Stimulated activated CD4-positive, alpha-beta T cell treated with anti-CD3 and anti-CD28 coated beads, Interleukin-12 subunit alpha, Interleukin-12 subunit beta, amount 100 ng/mL, for 48 hours (primary cell): ENCODE data around the gene CFAP61.
"Not testable (repeated sequence)": the region's sequence is repeated elsewhere in the genome, so short reads cannot be mapped to it uniquely, and the experiment has no call there.

ENCODE experiments used
- DNase-seq, 3 donors: peaks; one replicate each; pipeline ENCODE4 v3.0.0-alpha.2; 2020; ENCODE audit warnings: low read depth in 2 of 3, low spot score in 1 of 3

CFAP61 gene

DNA sequence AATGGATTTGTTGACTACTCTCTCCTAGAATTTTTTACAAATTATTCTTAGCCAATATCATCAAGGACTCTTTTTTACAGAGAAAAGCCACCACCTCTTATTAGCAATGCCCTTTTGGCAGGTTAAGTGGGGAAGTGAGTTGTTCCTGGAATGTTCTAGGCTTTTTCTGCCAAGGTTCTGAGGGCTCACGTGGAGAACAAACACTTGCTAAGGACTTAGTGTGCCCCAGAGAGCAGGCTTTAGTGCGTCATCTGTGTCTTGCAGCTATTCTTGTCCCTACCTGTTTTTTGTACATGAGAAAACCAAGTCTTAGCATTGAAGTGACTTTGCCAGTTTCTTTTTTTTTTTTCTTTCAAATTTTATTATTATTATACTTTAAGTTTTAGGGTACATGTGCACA is 33.5 kb downstream of the CFAP61 start:
- DNase-seq = no peak

DNA sequence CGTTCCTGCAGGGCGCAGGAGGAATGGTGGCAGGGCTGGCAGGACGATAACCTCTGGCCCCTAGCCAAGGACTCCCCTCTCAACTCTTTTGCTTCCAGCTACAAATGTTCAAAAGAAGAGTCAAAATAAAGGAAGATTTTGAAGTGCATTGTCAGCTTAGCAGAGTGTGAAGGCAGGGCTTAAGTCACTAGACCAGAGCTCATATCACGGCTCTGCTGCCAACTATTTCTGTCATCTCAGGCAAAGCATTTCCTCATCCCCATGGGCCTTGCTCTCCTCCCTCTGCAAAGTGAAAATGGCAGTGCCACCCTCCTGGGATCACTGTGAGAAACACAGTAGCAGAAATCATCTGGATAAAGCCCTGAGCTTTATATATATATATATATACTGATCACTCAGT is 36.7 kb downstream of the CFAP61 start:
- no peak for DNase-seq

DNA sequence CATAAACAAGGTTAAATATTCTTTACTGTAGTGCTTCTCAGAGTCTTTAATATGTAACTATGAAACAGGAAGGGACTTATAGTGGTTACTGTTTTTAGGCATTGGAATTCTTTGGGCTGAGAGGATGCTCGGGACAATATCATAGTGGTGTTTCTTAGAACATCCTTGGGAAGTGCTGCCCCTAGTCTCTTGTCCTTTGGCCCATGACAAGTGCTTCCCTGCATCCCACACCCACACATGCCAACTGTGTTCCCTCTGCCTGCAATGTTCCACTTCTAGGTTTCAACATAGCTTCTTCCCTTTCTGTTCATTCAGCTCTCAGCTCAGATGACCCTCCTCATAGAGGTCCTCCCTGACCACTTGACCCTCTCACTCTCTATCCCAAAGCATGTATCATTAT is 37.6 kb downstream of the CFAP61 start:
- no peak for DNase-seq

DNA sequence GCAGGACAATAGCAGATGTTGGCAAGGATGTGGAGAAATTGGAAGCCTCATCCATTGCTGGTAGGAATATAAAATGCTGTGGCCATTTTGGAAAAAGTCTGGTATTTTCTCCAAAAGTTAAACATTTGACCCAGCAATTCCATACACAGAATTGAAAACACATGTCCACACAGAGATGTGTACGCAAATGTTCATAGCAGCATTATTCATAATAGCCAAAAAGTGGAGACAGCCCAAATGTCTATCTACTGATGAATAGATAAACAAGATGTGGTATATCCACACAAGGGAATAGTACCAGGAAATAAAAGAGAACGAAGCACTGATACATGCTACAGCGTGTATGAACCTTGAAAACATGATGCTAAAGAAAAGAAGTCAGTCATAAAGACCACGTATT is 40.5 kb downstream of the CFAP61 start:
- DNase-seq = no peak

DNA sequence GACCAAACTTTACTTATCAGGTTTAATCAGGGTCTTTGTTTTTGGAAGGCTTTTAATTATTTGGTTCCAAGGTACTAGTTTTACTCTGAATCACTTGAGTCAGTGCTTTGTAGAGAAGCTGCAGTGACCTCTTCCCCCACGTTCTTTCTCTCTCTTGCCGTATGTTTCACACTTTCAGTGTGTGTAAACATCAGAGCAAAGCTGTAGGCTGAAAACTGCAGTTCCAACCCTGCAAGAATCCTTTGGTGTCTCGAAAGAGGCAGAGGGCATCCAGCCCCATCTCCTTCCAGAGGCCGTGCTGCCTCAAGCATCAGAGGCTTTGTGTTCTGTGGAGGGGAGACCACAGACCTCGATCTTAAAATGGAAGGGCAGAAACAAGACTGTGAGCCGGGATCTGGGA is 42.1 kb downstream of the CFAP61 start:
- DNase-seq = no peak

DNA sequence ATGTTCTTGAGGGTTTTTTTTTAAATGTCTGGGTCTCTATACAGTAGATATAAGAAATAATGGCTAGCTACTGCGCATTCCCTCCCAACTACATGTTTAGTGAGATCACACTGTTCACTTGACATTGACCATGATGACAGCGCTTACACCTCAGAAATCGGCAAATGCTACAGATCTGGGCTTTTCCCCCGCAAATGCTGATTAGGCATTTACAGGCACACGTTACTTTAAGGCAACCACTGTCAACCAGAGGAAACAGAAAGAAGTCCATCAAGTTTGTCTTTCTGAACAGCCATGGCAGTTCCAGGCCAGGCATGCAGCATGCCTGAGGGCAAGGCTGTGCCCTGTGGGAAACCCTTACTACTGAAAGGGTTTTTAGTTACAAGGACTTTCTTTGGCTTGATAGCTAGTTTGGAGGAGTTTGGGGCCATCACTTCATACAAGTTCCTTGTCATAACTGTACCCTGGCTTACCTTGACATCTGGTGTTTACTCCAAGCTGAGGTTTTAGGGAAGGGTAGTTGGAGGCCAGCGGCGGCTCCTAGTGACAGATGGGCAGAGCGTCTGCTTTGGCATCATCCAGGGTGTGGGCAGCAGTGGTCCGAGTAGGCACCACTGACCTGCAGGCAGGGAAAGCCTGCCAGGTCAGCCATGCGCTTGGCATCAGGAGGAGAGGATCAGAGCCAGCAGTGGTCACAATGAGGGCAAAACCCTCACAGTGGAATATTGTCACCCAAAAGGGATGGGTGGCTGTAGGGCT is 43.0 kb downstream of the CFAP61 start:
- DNase-seq = no peak

DNA sequence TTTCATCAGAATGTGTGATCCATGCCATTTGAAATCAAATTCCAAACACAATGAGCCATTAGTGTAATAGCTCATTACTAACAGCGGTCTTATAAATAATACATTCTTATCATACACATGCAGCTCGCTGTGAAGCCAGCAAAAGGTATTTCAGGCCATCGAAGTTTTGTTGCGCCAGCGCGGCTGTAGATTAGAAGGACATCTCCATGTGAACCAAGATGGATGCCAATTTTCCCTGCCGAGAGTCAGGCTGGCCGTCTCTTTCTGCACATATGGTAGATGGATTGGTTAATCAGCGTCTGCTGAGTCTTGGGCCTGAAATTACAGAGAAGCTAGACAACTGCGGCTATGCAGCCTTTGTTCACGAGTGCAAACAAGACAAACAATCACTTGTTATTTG is 44.1 kb downstream of the CFAP61 start:
- DNase-seq = no peak

DNA sequence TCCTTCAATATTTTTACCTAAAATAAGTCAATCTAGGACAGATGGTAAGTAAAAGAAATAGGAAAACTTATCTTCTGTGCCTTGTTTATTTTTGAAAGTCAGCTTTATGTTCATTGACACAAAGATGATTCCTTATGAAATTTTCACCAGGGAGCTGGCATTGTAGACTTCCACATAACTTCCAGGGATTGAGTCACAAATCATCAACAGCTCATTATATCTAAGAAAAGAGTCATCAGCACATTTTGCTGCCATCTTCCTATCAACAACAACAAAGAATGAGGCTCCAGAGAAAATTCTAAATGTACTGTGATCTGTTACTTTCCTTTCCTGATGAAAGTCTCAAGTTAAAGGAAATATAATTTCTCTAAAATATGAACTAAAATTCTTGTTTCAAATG is 48.5 kb downstream of the CFAP61 start:
- no peak for DNase-seq

DNA sequence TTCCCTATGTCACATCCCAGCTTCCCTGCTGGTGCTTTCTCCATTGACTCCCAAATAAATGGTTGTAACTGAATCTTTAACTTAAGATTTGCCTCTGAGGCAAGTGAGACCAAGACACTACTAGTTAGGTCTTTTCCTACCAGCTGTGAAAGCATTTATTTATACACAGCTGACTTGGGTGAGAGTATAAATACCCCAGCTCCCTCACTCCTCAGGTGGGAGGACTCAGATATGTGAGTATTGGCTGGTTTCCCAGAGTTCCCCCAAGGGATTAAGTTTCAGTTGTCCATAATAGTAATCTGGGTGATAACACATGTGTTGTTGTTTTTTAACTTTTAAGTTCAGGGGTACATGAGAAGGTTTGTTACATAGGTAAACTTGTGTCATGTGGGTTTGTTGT is 49.8 kb downstream of the CFAP61 start:
- no peak for DNase-seq

DNA sequence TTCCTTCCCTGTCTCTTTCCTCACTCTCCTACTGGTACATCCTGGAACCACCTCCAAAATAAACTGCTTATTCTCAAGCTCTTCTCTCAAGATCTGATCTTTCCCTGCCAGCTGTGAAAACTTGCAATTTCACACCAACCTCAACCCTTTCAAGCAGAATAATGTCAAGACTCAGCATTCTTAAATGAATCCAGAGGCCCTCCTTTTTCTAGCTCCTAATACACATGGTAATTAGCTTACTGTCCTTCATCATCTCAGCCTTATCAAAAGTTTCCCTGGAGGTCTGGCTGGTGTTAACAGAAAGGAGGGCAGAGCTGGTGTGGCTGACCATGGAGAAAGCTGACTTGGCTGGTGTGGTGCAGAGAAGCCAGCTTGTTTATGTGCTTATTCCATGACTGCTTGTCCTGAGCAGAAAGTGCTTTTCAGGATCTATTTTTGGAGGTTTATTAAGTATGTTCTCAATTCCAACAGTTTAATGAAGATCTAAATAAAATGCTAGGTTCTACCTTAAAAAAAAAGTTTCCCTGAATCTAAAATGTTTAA is 50.5 kb downstream of the CFAP61 start:
- DNase-seq = no peak

DNA sequence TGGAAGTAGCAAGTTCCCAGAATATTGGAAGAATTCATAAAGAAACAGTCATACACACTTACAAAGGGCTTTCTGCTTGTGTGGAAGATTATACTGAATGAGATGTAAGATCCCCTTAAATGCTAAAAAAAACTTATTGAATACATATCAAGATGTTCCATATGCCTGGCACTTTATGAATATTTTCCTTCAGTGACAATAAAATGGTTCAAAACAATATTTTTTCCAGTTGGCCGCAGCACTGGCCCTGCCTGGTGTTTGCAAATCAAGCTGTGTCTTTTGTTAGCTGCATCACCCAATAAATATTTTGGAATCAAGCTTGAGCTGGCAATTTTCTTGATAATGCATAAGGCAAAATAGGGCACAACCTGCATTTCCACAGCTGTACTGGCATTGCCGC is 51.2 kb downstream of the CFAP61 start:
- no peak for DNase-seq

DNA sequence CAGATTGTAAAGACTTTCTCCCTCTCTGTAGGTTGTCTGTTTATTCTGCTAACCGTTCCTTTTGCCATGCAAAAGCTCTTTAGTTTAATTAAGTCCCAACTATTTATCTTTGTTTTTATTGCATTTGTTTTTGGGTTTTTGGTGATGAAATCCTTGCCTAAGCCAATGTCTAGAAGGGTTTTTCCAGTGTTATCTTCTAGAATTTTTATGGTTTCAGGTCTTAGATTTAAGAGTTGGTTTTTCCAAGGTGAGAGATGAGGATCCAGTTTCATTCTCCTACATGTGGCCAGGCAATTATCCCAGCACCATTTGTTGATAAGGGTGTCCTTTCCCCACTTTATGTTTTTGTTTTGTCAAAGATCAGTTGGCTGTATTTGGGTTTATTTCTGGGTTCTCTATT is 70.9 kb downstream of the CFAP61 start:
- DNase-seq = not testable (repeated sequence)

DNA sequence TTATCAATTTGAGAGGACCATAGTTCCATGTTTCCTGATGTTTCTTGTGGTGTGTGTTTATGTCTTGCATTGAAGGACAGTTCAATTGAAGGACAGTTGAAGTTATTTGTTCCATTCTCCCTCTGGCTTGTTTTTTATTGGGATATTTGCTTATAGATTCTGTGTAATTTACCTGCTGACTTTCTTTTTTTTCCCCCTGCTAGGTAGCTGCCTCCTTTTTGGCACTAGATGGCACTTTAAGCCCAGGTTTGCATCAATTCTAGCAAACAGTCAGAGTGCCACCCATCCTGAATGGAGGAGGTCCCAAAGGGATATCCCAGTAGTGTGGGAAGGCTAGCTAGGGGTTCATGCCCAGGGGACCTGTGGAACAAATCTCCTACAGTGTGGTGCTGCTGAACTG is 78.1 kb downstream of the CFAP61 start:
- DNase-seq = no peak

DNA sequence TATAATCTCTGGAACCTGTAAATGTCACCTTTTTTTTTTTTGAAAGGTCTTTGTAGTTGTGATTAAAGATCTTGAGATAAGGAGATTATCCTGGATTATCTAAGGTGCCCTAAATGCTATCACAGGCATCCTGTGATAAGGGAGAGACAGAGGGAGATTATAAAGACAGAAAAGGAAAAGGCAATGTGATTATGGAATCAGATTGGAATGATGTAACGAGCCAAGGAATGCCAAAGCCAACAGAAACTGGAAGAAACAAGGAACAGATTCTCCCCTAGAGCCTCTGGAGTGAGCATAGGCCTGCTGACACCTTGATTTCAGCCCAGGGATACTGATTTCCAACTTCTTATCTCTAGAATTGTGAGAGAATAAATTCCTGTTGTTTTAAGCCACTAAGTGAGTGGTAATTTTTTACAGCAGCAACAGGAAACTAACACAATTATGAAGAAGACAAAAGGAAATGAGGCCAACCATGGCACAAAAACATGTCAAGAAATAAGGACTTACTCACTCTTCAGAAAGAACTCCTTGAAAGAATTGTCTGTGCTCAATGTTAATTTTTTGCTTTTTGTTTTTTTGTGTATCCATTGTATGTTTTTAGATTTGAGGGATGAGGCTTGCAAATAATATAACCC is 82.7 kb downstream of the CFAP61 start:
- DNase-seq = no peak

DNA sequence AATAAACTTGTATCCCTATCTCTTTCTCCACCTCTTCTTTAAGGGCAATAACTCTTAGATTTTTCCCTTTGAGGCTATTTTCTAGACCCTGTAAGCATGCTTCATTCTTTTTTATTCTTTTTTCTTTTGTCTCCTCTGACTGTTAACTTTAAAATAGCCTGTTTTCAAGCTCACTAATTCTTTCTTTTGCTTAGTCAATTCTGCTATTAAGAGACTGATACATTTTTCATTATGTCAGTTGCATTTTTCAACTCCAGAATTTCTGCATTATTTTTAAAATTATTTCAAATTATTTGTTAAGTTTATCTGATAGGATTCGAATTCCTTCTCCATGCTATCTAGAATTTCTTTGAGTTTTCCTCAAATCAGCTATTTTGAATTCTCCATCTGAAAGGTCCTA is 84.0 kb downstream of the CFAP61 start:
- no peak for DNase-seq

DNA sequence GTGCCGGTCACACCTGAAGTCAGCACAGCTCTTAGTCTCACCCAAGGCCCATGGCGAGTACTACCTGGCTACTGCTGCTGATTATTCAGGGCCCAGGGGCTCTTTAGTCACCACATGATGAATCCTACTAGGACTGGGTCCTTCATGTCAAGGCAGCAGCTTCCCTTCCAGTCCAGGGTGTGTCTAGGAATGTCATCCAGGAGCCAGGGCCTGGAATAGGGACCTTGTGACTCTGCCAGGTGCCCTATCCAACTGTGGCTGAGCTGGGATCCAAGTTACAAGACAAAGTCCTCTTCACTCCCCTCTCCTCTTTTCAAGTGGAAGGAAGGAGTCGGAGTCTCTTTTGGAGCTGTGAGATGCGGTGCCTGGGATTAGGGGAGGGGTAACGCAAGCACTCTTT is 85.5 kb downstream of the CFAP61 start:
- no peak for DNase-seq

DNA sequence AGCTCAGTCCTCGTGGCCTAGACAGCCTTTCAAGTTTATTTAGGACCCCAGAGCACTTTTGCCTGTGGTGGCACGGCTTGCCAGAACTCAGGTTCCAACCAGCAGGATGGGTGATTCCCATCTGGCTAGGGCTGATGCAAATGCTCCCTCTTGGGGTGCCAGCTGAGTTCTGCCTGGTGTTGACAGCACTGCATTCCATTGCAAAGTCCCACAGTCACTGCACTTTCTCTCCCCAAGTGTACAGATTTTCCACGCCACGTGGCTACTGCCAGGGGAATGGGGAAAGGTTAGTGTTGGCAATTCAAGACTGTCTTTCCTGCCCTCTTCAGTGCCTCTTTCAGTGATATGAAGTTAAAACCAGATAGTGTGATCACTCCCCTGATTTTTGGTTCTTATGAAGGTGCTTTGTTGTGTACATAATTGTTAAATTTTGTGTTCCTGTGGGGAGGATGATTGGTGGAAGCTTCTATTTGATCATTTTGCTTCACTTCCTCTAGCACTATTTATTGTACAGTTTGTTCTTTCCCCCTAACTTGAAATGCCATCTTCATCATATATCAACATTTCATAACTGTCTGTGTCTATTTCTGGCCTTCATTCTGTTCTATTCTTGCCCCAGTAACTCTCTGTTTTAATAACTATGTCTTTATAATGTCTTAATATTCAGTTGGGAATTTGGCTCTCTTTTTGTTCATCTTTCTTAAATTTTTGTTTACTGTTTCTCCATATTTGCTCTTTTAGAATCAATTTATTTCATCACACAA is 86.2 kb downstream of the CFAP61 start:
- no peak for DNase-seq

DNA sequence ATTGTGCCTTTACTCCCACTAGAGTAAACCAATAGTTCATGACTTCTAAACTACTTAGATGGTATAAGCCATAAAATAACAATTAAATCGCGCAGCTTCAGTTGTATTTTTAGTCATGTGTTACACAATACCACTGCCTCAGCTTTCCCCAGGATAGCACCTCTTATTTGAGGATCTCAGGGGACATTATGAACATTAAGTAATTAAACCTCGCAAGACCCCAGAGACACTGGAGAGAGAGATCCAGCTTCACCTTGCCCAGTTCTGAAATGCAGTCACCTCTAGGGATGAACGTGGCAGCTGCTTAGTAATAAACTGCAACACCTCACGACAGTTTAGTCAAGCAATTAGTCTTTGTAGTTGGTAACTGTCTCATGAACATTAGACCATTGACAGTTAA is 87.1 kb downstream of the CFAP61 start:
- DNase-seq = no peak

DNA sequence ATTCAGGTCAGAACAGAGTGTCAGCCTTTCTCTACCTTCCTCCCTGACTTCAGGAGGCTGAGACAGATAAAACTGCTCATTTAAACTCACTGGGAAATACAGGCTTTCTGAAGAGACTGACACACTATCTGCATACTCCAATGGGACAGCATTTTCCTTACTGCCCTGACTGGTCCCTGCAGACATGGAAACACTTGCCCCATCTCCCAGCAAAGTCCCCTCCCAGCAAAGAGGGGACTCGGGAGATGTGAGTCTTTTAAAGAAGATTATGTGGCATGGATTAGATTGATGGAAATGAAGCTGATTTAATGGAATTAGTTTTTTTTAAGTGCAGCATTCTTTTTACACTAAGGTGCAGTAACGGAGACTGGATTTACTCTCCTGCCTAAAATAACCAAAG is 90.8 kb downstream of the CFAP61 start:
- no peak for DNase-seq

DNA sequence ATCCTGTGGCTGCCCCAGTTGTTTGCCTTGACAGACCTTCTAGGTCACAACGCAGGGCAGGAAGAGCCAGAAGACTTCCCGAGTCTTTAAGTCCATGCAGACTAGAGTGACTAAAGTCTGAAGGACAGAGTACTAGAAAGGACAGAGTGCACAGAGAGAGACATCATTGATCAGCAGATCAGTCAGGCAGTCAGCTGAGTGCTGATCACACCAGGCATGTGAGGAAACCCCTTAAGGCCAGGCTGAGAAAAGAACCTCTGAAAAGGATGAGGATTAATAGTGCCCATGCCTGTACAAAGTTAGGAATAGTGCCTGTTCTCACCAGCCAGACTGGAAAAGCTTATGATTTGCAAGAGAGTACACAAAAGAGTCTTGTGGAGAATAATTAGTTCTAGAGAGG is 91.3 kb downstream of the CFAP61 start:
- no peak for DNase-seq

DNA sequence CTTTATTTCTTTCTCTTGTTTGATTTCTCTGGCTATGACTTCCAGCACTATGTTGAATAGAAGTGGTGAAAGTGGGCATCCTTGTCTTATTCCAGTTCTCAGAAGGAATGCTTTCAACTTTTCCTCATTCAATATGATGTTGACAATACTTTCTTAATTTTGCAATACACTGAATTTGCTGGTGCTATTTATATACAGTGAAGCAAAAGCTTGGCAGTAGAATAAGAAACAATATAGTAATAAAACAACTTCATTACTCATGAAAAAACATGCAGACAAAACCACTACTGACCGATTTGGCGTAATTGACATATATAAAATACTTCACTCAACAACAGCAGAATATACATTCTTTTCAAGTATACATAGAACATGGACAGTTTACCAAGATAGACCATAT is 96.4 kb downstream of the CFAP61 start:
- no peak for DNase-seq

DNA sequence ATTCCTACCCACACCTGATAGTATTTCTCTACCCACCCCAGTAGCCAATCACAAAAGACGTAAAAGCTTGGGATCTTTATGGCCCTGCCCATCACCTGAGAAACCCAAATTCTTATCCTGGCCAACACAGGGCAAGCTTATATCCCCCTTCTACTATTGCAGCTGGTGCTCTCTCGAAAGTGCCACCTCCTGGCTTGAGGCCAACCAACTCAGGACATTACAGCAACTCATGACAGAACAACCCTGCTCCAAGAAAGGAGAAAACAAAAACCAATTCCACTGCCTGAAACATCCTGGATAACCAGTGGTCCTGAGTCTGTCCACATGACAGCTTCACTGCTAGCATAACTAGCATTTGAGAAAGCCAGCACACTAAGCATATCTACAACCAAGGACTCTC is 97.9 kb downstream of the CFAP61 start:
- no peak for DNase-seq
